ENCODE measurements around the gene TPM1.

The TPM1 gene

GRCh38 chr15:63082366-63082765, 39.8 kb downstream of the TPM1 start:
- ATAC-seq, result no peak
- Mint-ChIP-seq H3K4me3 (no peak overlapping the region), H3K27ac (no peak overlapping the region), H3K9me3 (no peaks in the 10 kb centered on the region), H3K27me3 (peaks cover 41% of the 10 kb centered on the region), H3K4me1 (no peaks in the 10 kb centered on the region), H3K36me3 (no peaks in the 10 kb centered on the region)

- no peak overlapping the region for H3K27ac Mint-ChIP-seq
- H3K4me3 Mint-ChIP-seq, result no peak overlapping the region
- H3K27me3 Mint-ChIP-seq, result peaks cover 40% of the 10 kb centered on the region
- no peaks in the 10 kb centered on the region for H3K36me3 Mint-ChIP-seq
- no peaks in the 10 kb centered on the region for H3K4me1 Mint-ChIP-seq
- no peaks in the 10 kb centered on the region for H3K9me3 Mint-ChIP-seq
- ATAC-seq, result no peak
Observed at GRCh38 chr15:63083044-63083443, 40.5 kb downstream of the TPM1 start.

GRCh38 chr15:63083541-63083940, 41.0 kb downstream of the TPM1 start:
- no peaks in the 10 kb centered on the region for H3K9me3 Mint-ChIP-seq
- peaks cover 40% of the 10 kb centered on the region for H3K27me3 Mint-ChIP-seq
- no peak overlapping the region for H3K27ac Mint-ChIP-seq
- no peak for ATAC-seq
- H3K4me3 Mint-ChIP-seq, result no peak overlapping the region
- no peaks in the 10 kb centered on the region for H3K36me3 Mint-ChIP-seq
- H3K4me1 Mint-ChIP-seq, result no peaks in the 10 kb centered on the region

- Mint-ChIP-seq H3K4me1 (no peaks in the 10 kb centered on the region), H3K9me3 (no peaks in the 10 kb centered on the region), H3K36me3 (no peaks in the 10 kb centered on the region), H3K4me3 (no peak overlapping the region), H3K27me3 (peaks cover 32% of the 10 kb centered on the region), H3K27ac (no peak overlapping the region)
- ATAC-seq, result no peak
Observed at GRCh38 chr15:63084806-63085205, 42.3 kb downstream of the TPM1 start.

- H3K4me1 Mint-ChIP-seq, result no peaks in the 10 kb centered on the region
- H3K27me3 Mint-ChIP-seq, result peaks cover 27% of the 10 kb centered on the region
- no peak overlapping the region for H3K4me3 Mint-ChIP-seq
- no peak for ATAC-seq
- no peaks in the 10 kb centered on the region for H3K9me3 Mint-ChIP-seq
- H3K36me3 Mint-ChIP-seq, result no peaks in the 10 kb centered on the region
- no peak overlapping the region for H3K27ac Mint-ChIP-seq
Observed at GRCh38 chr15:63085289-63085688, 42.7 kb downstream of the TPM1 start.

GRCh38 chr15:63086271-63086670, 43.7 kb downstream of the TPM1 start:
- no peak for ATAC-seq
- no peaks in the 10 kb centered on the region for H3K36me3 Mint-ChIP-seq
- peaks cover 17% of the 10 kb centered on the region for H3K27me3 Mint-ChIP-seq
- no peaks in the 10 kb centered on the region for H3K9me3 Mint-ChIP-seq
- no peak overlapping the region for H3K4me3 Mint-ChIP-seq
- no peaks in the 10 kb centered on the region for H3K4me1 Mint-ChIP-seq
- no peak overlapping the region for H3K27ac Mint-ChIP-seq

GRCh38 chr15:63086947-63087346, 44.4 kb downstream of the TPM1 start:
- H3K9me3 Mint-ChIP-seq, result no peaks in the 10 kb centered on the region
- ATAC-seq, result no peak
- no peak overlapping the region for H3K4me3 Mint-ChIP-seq
- H3K4me1 Mint-ChIP-seq, result no peaks in the 10 kb centered on the region
- H3K27ac Mint-ChIP-seq, result no peak overlapping the region
- H3K36me3 Mint-ChIP-seq, result no peaks in the 10 kb centered on the region
- peaks cover 10% of the 10 kb centered on the region for H3K27me3 Mint-ChIP-seq

GRCh38 chr15:63088533-63089245, 46.1 kb downstream of the TPM1 start:
- Mint-ChIP-seq H3K4me1 (peaks cover 5% of the 10 kb centered on the region), H3K36me3 (no peaks in the 10 kb centered on the region), H3K9me3 (no peaks in the 10 kb centered on the region), H3K27me3 (no peaks in the 10 kb centered on the region), H3K4me3 (no peak overlapping the region), H3K27ac (no peak overlapping the region)
- no peak for ATAC-seq

GRCh38 chr15:63089260-63090043, 46.9 kb downstream of the TPM1 start:
- H3K27ac Mint-ChIP-seq, result no peak overlapping the region
- H3K36me3 Mint-ChIP-seq, result no peaks in the 10 kb centered on the region
- H3K9me3 Mint-ChIP-seq, result no peaks in the 10 kb centered on the region
- no peaks in the 10 kb centered on the region for H3K27me3 Mint-ChIP-seq
- peaks cover 7% of the 10 kb centered on the region for H3K4me1 Mint-ChIP-seq
- H3K4me3 Mint-ChIP-seq, result no peak overlapping the region
- no peak for ATAC-seq

- H3K4me1 Mint-ChIP-seq, result peaks cover 7% of the 10 kb centered on the region
- H3K27ac Mint-ChIP-seq, result no peak overlapping the region
- H3K4me3 Mint-ChIP-seq, result no peak overlapping the region
- no peaks in the 10 kb centered on the region for H3K9me3 Mint-ChIP-seq
- H3K27me3 Mint-ChIP-seq, result no peaks in the 10 kb centered on the region
- H3K36me3 Mint-ChIP-seq, result no peaks in the 10 kb centered on the region
- ATAC-seq, result no peak
Observed at GRCh38 chr15:63090472-63090871, 47.9 kb downstream of the TPM1 start.

GRCh38 chr15:63090887-63091286, 48.3 kb downstream of the TPM1 start:
- ATAC-seq, result no peak
- H3K9me3 Mint-ChIP-seq, result no peaks in the 10 kb centered on the region
- no peaks in the 10 kb centered on the region for H3K27me3 Mint-ChIP-seq
- H3K27ac Mint-ChIP-seq, result no peak overlapping the region
- no peak overlapping the region for H3K4me3 Mint-ChIP-seq
- H3K4me1 Mint-ChIP-seq, result peaks cover 7% of the 10 kb centered on the region
- no peaks in the 10 kb centered on the region for H3K36me3 Mint-ChIP-seq

- H3K9me3 Mint-ChIP-seq, result no peaks in the 10 kb centered on the region
- H3K36me3 Mint-ChIP-seq, result no peaks in the 10 kb centered on the region
- no peak for ATAC-seq
- H3K4me1 Mint-ChIP-seq, result peaks cover 7% of the 10 kb centered on the region
- no peak overlapping the region for H3K4me3 Mint-ChIP-seq
- no peak overlapping the region for H3K27ac Mint-ChIP-seq
- no peaks in the 10 kb centered on the region for H3K27me3 Mint-ChIP-seq
Observed at GRCh38 chr15:63091679-63092446, 49.3 kb downstream of the TPM1 start.

GRCh38 chr15:63093486-63094205, 51.1 kb downstream of the TPM1 start:
- Mint-ChIP-seq H3K9me3 (no peaks in the 10 kb centered on the region), H3K36me3 (no peaks in the 10 kb centered on the region), H3K27ac (no peak overlapping the region), H3K4me3 (no peak overlapping the region), H3K4me1 (peaks cover 7% of the 10 kb centered on the region), H3K27me3 (no peaks in the 10 kb centered on the region)
- ATAC-seq, result peak; percentile 82

GRCh38 chr15:63094495-63094931, 52.0 kb downstream of the TPM1 start:
- Mint-ChIP-seq H3K27me3 (no peaks in the 10 kb centered on the region), H3K9me3 (no peaks in the 10 kb centered on the region), H3K27ac (no peak overlapping the region), H3K4me1 (peaks cover 7% of the 10 kb centered on the region), H3K36me3 (no peaks in the 10 kb centered on the region), H3K4me3 (no peak overlapping the region)
- no peak for ATAC-seq

GRCh38 chr15:63096178-63096577, 53.6 kb downstream of the TPM1 start:
- Mint-ChIP-seq H3K36me3 (no peaks in the 10 kb centered on the region), H3K27ac (no peak overlapping the region), H3K4me1 (peaks cover 7% of the 10 kb centered on the region), H3K4me3 (no peak overlapping the region), H3K9me3 (no peaks in the 10 kb centered on the region), H3K27me3 (no peaks in the 10 kb centered on the region)
- no peak for ATAC-seq
